Neural crest cell (in vitro differentiated cells): ENCODE results near the gene CD24. TPM values are rescaled to one million over a fixed set of nuclear protein-coding genes. Genes with fewer than 3 reads are reported as not detected.

ENCODE experiments used
- DNase-seq: peaks from one replicate; pipeline ENCODE4 v3.0.0; 2021; ENCODE audit warnings: low read depth, mixed read lengths, low spot score
- H3K27ac Mint-ChIP-seq: one replicate; pipeline ENCODE4 v1.8.0; 2021; ENCODE audit warnings: mild to moderate bottlenecking, mixed read lengths; ENCODE audit not compliant: unreplicated experiment
- H3K27me3 Mint-ChIP-seq: 2 replicates; pipeline ENCODE4 v1.8.0; 2021; ENCODE audit warnings: low read depth, mild to moderate bottlenecking, mixed read lengths
- H3K36me3 Mint-ChIP-seq: 2 replicates; pipeline ENCODE4 v1.8.0; 2021; ENCODE audit warnings: low read depth, mild to moderate bottlenecking, mixed read lengths
- H3K4me1 Mint-ChIP-seq: 2 replicates; pipeline ENCODE4 v1.8.0; 2021; ENCODE audit warnings: mixed read lengths
- H3K4me3 Mint-ChIP-seq: one replicate; pipeline ENCODE4 v1.8.0; 2021; ENCODE audit warnings: mild to moderate bottlenecking, mixed read lengths
- H3K9me3 Mint-ChIP-seq: 2 replicates; pipeline ENCODE4 v1.8.0; 2021; ENCODE audit warnings: mixed read lengths
- total RNA-seq: library from RNA; stranded (reverse); gene quantifications from 2 replicates; pipeline ENCODE4 v1.2.1, GENCODE V29; 2021
- TF ChIP-seq, protein P1 (sequence below): fragments of 200-600 bp; sonication (generic); conservative IDR thresholded peaks from 2 replicates; pipeline ENCODE4 v1.5.0; 2021; ENCODE audit warnings: antibody characterized with exemption, mild to moderate bottlenecking

Gene CD24
- total RNA-seq, 1 donor from 2014 or later = 333 TPM

DNA sequence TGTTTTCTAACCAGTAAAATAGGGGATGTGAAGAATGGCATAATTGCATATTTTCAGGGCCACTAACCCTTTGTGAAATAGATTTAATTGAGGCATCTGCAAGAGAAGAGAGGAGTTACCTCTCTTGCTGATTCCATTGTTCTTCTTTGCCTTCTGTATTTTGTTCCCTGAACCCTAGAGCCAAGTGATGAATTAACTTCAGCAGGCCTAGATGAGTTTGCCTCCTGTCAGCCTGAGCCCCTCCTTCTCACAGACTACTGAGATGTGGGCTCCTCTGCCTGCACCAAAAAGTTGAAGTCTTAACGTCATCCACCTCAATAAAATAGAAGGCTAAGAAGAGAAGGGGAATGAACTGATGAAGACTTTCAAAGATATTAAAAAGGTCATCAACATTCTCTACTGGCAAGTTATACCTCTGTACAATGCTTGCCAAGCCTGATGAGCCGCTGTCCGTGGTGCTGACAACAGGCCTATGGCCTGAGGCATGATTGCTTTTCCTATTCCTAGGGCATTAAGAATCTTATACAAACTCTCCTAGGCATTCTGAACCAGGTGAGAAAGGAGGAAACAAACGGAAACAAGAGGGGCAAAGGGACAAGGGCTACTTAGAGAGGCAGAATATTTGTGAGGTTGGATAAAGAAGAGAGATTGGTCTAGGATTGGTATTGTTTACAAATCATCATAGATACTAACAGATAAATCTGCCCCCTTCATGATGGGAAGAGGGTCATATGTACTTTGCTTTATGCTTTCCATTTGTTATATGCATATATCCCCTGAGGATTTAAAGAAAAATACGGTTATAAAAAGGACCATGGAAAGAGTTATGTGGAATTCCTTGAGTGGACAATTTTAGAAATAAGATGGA, 46.8 kb downstream of the CD24 start:
- TF ChIP-seq, protein P1, sequence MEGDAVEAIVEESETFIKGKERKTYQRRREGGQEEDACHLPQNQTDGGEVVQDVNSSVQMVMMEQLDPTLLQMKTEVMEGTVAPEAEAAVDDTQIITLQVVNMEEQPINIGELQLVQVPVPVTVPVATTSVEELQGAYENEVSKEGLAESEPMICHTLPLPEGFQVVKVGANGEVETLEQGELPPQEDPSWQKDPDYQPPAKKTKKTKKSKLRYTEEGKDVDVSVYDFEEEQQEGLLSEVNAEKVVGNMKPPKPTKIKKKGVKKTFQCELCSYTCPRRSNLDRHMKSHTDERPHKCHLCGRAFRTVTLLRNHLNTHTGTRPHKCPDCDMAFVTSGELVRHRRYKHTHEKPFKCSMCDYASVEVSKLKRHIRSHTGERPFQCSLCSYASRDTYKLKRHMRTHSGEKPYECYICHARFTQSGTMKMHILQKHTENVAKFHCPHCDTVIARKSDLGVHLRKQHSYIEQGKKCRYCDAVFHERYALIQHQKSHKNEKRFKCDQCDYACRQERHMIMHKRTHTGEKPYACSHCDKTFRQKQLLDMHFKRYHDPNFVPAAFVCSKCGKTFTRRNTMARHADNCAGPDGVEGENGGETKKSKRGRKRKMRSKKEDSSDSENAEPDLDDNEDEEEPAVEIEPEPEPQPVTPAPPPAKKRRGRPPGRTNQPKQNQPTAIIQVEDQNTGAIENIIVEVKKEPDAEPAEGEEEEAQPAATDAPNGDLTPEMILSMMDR = no peak
- DNase-seq = peak; percentile 69
- Mint-ChIP-seq H3K9me3 (no peaks in the 10 kb centered on the region), H3K27ac (no peak overlapping the region), H3K4me1 (peaks cover 7% of the 10 kb centered on the region), H3K4me3 (no peak overlapping the region), H3K36me3 (no peaks in the 10 kb centered on the region), H3K27me3 (peaks cover 30% of the 10 kb centered on the region)

DNA sequence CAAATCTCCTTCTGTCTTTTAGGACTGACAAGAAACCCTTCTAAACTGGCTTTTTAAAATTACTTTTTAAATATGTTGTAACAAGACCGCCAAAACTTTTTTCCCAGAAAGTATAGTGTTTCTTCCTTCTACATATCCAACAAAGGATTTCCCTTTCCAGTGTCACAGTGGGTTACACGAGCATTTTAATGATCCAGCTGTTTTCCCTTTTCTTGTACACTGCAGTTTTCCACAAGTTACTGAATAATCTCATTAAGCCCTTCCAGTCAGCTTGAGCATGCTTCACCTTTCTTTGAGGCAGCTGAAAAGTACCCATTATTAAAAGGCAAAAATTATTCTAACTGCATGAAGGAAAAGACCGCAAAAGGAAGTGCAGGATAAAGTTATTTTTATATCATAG, 48.6 kb downstream of the CD24 start:
- peaks cover 21% of the 10 kb centered on the region for H3K27me3 Mint-ChIP-seq
- TF ChIP-seq, protein P1 = no peak
- H3K9me3 Mint-ChIP-seq = no peaks in the 10 kb centered on the region
- H3K27ac Mint-ChIP-seq = no peak overlapping the region
- no peaks in the 10 kb centered on the region for H3K36me3 Mint-ChIP-seq
- H3K4me3 Mint-ChIP-seq = no peak overlapping the region
- peaks cover 7% of the 10 kb centered on the region for H3K4me1 Mint-ChIP-seq
- no peak for DNase-seq

DNA sequence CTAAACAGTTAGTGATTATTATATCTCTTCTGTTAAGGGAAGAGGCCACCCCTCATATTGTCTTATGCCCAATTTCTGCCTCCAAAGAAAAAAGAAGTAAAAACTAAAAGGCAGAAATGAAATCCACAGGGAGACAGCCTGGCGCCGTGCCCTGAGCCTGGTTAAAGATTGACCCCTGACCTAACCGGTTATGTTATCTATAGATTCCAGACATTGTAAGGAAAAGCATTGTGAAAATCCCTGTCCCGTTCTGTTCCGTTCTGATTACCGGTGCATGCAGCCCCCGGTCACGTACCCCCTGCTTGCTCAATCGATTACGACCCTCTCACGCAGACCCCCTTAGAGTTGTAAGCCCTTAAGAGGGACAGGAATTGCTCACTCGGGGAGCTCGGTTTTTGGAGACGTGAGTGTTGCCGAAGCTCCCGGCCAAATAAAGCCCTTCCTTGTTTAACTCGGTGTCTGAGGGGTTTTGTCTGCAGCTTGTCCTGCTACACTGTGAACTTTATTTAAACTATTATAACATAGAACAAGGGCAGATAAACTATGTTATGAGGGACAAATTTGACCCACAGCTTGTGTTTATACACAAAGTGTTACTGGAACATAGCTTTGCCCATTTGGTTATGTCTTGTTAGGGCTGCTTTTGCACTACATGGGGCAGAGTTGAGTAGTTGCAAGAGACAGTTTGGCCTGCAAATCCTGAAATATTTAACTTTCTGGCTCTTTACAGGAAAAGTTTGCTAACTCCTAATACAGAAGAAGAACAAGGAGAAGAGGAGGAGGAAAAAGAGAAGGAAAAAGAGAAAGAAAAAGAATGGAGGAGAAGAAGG, 49.6 kb downstream of the CD24 start:
- Mint-ChIP-seq H3K9me3 (no peaks in the 10 kb centered on the region), H3K27ac (no peak overlapping the region), H3K27me3 (peaks cover 23% of the 10 kb centered on the region), H3K4me1 (peaks cover 7% of the 10 kb centered on the region), H3K36me3 (no peaks in the 10 kb centered on the region), H3K4me3 (no peak overlapping the region)
- TF ChIP-seq, protein P1 = no peak
- no peak for DNase-seq

DNA sequence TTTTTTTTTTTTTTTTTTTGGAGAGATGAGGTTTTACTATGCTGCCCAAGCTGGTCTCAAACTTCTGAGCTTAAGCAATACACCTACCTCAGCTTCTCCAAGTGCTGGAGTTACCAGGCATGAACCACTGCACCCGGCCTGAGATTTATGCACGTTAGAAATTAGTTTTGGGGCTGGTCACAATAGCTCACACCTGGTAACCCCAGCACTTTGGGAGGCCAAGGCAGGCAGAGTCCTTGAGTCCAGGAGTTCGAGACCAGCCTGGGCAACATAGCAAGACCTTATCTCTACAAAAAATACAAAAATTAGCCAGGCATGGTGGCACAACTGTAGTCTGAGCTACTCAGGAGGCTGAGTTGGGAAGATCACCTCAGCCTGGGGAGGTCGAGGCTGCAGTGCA, 51.9 kb downstream of the CD24 start:
- Mint-ChIP-seq H3K36me3 (no peaks in the 10 kb centered on the region), H3K27me3 (peaks cover 30% of the 10 kb centered on the region), H3K9me3 (no peaks in the 10 kb centered on the region), H3K4me3 (no peak overlapping the region), H3K27ac (no peak overlapping the region), H3K4me1 (peaks cover 7% of the 10 kb centered on the region)
- no peak for DNase-seq
- TF ChIP-seq, protein P1 = no peak

Other genes starting within 250 kb of the CD24 start
- gene MTRES1, start 53.5 kb upstream of the CD24 start, total RNA-seq = 23.5 and 23.7 TPM in 2 replicates
- gene BEND3, start 140.8 kb upstream of the CD24 start, total RNA-seq = 24.1 and 24.9 TPM in 2 replicates